NCI-H524 treated with DMSO at 0.1 percent for 48 hours (cell line): ENCODE measurements around the gene CD151.

Source experiments
- DNase-seq: peaks from one replicate; lab custom pipeline; 2025; lab: John Stamatoyannopoulos, UW

CD151 gene

DNA sequence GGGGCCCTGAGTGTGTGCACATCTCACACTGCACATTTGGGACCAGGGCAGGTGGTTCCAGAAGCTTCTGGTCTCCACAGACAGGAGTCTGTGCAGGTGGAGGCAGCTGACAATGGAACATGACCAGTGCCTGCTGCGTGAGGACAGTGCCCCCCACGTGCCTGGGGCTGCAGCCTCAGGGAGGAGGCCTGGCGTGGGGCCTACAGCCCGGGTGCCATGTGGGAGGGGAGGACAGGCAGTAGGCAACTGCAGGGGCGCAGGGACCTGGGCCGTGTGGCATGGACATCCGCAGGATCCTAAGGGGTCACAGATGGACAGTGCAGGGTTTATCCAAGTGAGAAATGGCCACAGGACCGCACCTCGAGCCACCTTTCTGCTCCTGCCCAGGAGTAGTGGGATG is 38.7 kb downstream of the CD151 start:
- DNase-seq = no peak

DNA sequence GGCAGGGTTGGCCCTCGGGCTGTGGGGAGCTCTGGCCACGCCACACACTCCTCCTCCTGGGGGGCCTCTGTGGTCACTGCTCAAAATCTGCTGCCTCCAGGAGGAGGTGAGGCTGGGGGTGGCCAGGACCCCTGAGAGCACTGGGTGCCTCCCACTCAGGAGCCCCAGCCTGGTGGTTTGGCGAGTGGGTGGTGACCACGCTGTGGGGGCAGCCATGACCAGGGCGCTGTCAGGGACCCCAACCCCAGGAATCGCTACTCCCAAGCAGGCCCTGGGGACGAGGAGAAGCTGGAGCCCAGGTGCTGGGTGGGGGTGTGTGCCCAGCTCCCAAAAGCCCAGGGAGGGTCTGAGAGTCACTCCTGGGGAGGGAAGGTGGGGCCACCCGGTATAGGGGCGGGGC is 40.0 kb downstream of the CD151 start:
- DNase-seq = no peak

DNA sequence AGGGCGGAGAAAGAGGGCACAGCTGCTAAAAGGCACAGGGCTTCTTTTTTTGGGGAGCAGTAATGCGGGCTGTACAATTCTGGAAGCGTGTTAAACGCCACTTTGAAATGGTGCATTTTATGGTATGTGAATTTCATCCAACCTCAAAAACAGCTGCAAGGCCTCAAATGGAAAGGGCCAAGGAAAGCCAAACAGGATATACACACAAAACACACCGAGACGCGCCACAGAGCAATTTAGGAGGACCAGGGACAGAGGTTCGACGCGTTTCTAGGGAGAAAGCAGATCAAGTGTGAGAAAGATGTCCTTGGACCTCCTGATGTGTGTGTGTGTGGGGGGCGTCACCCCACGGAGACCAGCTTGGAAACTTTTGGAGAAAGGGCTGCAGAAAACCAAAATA is 41.0 kb downstream of the CD151 start:
- DNase-seq = no peak

DNA sequence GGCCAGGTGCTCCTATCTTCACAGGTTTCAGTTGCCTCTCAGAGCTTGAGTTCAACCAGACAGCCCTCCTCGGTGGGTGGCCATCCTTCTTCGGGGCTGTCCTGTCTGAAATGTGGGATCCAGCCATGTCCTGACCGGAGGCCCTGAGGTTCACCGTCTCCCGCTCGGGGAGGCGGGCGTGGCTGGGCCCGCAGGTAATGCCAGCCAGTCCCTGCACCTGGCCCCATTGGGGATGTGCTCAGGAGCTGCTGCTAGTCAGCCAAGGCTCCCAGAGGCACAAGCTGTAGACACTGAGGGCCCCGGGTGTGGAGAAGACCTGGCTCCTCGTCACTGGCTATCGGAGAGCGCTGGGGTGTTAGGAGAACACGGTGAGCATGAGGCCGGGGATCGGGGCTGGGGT is 42.5 kb downstream of the CD151 start:
- DNase-seq = no peak

DNA sequence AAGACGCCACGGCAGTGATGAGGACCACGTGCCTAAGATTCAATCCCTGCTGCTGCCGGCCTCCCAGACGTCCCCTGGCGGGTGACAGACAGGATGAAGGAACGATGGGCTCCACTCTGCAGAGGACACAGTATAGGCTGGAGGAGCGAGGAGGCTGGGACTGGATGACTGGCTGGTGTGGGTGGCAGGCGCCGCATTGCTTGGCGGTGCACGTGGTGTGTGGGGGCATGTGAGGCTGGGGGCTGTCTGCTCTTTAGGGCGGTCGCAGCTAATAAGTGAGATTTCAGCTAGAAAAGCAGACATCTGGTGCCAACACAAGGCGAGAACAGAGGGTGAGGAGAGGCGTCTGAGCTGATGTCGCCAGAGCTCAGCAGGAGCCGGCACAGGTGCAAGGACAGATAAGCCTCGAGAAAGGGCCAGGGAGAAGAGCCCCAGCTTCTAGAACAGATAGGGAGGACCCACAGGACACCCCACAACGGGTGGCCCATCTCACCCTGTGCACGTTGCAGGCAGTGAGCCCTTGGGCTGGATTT is 43.1 kb downstream of the CD151 start:
- DNase-seq = peak; percentile 44

DNA sequence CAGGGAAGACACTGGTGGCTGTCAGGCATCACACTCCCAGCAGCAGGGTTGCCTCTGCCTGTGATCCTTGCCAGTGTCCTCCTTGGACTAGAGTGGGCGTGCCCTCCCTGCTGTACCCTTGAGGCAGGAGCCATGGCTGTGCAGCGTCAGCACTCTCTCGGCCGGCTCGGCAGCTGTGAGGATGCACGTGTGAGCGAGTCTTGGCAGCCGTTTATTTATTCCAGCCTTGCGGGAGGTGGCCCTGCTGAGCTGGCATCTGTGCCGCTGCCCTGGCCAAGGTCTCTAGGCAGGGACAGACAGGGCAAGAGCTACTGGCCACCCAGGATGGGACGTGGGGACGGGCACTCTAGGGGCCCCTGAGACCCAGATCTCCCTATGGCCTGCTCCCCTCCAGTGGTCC is 43.8 kb downstream of the CD151 start:
- DNase-seq = peak; percentile 64

DNA sequence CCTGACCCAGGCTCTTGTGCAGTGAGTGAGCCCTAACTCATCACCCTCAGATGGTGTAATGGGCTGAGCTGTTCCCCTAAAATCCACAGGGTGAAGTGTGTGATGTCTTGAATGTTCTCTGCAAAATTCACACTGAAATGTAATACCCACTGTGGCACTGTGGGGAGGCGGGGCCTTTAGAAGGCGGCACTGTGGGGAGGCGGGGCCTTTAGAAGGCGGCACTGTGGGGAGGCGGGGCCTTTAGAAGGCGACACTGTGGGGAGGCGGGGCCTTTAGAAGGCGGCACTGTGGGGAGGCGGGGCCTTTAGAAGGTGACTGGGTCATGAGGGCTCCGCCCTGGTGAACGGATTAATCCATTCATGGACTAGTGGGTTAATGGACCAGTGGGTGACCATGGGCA is 44.8 kb downstream of the CD151 start:
- DNase-seq = no peak

DNA sequence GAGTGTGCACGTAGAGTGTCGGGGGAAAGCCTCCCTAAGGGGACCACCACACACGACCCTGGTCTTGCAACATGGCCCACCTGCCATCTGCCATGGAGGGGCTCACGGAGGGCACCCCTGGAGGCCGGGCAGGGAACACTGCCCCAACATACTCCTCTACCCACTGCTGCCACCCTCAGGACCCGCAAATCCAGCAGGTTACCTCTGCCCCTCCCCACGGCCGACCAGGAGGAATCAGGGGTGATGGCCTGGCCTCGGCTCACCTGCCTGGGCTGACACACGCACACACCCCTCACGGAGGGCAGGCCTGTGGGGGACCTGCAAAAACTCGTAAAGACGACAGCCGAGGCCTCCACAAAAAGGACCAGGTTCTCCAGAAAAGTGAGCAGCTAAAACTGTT is 47.7 kb downstream of the CD151 start:
- DNase-seq = no peak

DNA sequence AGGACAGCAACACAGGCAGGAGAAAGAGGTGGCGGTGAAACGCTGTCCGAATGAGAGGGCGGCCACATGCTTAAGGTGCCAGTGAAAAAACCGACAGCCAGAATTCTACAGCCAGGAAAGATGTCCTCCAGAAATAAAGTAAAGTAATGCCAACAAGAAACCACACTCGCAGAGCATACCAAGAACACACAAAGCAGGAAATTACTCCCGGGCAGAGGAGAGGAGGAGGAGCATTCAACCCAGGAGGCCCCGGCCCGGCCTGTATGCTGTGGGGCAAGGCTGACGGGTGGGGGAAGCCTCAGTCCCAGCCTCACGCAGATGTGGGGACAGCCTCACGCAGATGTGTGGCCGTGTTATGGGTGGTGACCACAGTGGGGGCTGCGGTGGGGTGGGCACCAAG is 49.8 kb downstream of the CD151 start:
- no peak for DNase-seq

DNA sequence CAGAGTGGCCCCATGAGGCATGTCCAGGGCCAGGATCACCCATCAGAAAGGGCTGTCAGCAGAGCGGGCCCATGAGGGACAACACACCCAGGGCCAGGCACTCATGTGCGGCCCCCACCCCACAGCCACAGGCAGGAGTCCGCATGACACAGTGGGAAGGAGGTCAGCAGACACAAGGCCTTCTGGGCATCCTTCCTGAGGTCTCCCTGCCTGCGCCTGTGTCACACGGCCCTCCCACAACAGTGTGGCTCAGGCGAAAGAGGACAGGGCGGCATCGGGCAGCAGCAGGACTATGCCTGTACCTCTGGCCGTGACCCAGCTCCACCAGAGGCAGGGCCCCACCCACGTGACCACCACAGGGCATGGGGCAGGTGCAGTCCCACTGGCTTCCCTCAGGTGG is 50.8 kb downstream of the CD151 start:
- no peak for DNase-seq

DNA sequence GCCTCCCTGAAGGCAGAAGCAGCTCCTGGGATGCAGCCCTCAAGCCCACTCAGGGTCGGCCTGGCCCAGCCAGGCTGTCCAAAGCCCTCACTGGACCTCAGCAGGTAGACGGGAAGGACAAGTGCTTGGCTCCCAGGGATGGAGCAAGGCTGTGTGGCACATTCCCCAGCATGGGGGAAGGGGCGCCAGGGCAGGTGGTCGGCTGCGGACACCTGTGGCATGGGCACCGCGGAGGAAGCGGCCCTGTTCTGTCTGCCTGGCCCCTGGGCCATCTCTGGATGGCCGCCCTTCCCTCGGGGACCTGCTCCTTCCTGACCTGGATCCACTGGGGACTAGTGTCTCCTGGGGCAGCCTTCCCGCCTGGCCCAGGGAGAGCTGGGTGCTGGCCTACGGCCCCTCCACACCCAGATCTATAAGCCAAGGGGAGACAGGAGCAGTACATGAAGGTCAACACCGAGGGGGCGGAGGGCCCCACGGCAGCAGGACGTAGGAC is 51.9 kb downstream of the CD151 start:
- DNase-seq = no peak

DNA sequence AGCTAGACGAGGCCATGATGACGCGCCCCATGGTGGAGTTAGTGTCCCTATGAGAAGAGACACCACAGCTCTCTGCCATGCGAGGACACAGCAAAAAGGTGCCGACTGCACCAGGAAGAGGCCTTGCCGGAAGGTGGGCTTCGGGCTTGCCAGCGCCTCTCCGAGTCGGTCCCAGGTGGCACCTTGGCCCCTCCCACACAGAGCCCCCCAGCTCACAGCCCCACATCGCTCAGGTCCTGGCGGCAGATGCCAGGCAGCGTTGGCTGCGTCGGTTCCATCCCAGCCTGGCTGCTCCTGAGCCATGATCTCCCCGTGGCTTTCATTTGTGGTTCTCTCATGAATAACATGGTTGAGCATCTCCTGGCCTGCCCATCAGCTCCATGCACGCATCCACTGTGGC is 53.8 kb downstream of the CD151 start:
- DNase-seq = no peak

DNA sequence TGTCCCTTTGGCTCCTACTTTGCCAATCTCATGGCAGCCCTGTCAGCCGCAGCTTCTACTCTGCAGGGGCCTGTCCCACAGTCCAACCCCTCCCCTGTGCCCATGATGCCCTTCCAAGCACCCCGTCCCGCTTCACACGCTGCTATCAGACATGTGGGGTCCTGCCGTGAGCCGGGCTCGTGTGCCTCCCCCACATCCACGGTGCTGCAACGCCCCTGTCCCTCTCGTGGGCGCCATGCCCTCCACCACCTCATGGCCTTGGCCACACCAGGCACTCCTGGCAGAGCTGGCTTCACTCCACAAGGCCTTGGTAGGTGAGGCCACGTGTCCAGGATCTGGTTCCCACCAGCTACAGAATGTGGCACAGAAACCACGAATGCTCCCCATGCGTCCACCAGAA is 54.8 kb downstream of the CD151 start:
- DNase-seq = no peak
